HG02763 (cell line): ENCODE measurements around the gene CACNA1C.

Experiments
- ATAC-seq: cut with Tn5 transposase; IDR thresholded peaks from one replicate; pipeline ENCODE4 v1.9.1; 2021; ENCODE audit warnings: mild to moderate bottlenecking, moderate library complexity; ENCODE audit not compliant: unreplicated experiment

CACNA1C gene

GRCh38 chr12:2435511-2435910, 382.7 kb downstream of the CACNA1C start:
- no peak for ATAC-seq

- no peak for ATAC-seq
Measured at GRCh38 chr12:2439332-2440100, 386.7 kb downstream of the CACNA1C start.

GRCh38 chr12:2443776-2444175, 391.0 kb downstream of the CACNA1C start:
- ATAC-seq, result no peak

- ATAC-seq, result no peak
Measured at GRCh38 chr12:2445968-2446367, 393.2 kb downstream of the CACNA1C start.

- no peak for ATAC-seq
Measured at GRCh38 chr12:2447861-2448260, 395.1 kb downstream of the CACNA1C start.

- ATAC-seq, result no peak
Measured at GRCh38 chr12:2449586-2449985, 396.8 kb downstream of the CACNA1C start.

GRCh38 chr12:2450553-2450952, 397.8 kb downstream of the CACNA1C start:
- no peak for ATAC-seq

GRCh38 chr12:2451025-2451424, 398.2 kb downstream of the CACNA1C start:
- ATAC-seq, result no peak

- no peak for ATAC-seq
Measured at GRCh38 chr12:2451497-2451896, 398.7 kb downstream of the CACNA1C start.

- ATAC-seq, result no peak
Measured at GRCh38 chr12:2453076-2453760, 400.4 kb downstream of the CACNA1C start.

GRCh38 chr12:2453761-2454090, 400.9 kb downstream of the CACNA1C start:
- no peak for ATAC-seq

GRCh38 chr12:2454601-2455177, 401.9 kb downstream of the CACNA1C start:
- no peak for ATAC-seq

GRCh38 chr12:2455410-2455809, 402.6 kb downstream of the CACNA1C start:
- ATAC-seq, result no peak

- no peak for ATAC-seq
Measured at GRCh38 chr12:2456122-2456812, 403.5 kb downstream of the CACNA1C start.

GRCh38 chr12:2456813-2457186, 404.0 kb downstream of the CACNA1C start:
- no peak for ATAC-seq

GRCh38 chr12:2457215-2457932, 404.6 kb downstream of the CACNA1C start:
- ATAC-seq, result no peak

- no peak for ATAC-seq
Measured at GRCh38 chr12:2457933-2458414, 405.2 kb downstream of the CACNA1C start.

GRCh38 chr12:2460051-2460670, 407.4 kb downstream of the CACNA1C start:
- no peak for ATAC-seq

GRCh38 chr12:2461046-2461445, 408.3 kb downstream of the CACNA1C start:
- no peak for ATAC-seq

GRCh38 chr12:2461645-2462044, 408.9 kb downstream of the CACNA1C start:
- ATAC-seq, result no peak
